Spleen (tissue), 7 donors: ENCODE data around the gene MAPK13.

Experiments used
- CTCF ChIP-seq, 11 experiments: fragments of 200-600 bp in 7 of 11; fragments of 450-650 bp in 4 of 11; sonication (generic) in 4 of 11; IDR thresholded peaks in 8 of 11; conservative IDR thresholded peaks in 3 of 11; 1 replicate in 7 of 11; 2 replicates in 4 of 11; pipeline versions ENCODE4 v1.4.0 to v1.8.0; 2016 to 2021; ENCODE audit warnings: antibody characterized with exemption in 11 of 11, inconsistent platforms in 4 of 11, mild to moderate bottlenecking in 1 of 11
- POLR2A ChIP-seq, 3 donors: fragments of 450-650 bp; IDR thresholded peaks; one replicate each; pipeline ENCODE4 v1.5.1; 2017; ENCODE audit warnings: antibody characterized with exemption in 3 of 3, mild to moderate bottlenecking in 1 of 3
- donor health status: DM: no; HTN: no; CAD: no; lungs with moderate emphysema.
- donor health status: DM: no; HTN: no; CAD: no.
- donor health status: DM: no; HTN: no; CAD: no.

- TF ChIP-seq POLR2A (IDR thresholded peaks at IDR 0.05), result no peak
- no peak for TF ChIP-seq CTCF (IDR thresholded peaks at IDR 0.05 in 8 of 11, conservative IDR thresholded peaks at IDR 0.05 in 3 of 11)
Observed at GRCh38 chr6:36135053-36135731, 4.9 kb downstream of the MAPK13 start.
